Caco-2 (cell line): Measurements from ENCODE around the gene CEACAM4. TPM values are rescaled to one million over a fixed set of nuclear protein-coding genes. Genes with fewer than 3 reads are reported as not detected.

ENCODE experiments used
- total RNA-seq: library from RNA; stranded (reverse); gene quantifications from 2 replicates; pipeline ENCODE4 v1.2.3, GENCODE V29; 2022

Gene CEACAM4
- total RNA-seq, 1 experiment from 2014 or later, result not detected

Other genes starting within 250 kb of the CEACAM4 start
- gene EXOSC5, start 229.7 kb downstream of the CEACAM4 start, total RNA-seq, result 36.6 and 37.3 TPM in 2 replicates
- 9.4 and 19.4 TPM in 2 replicates for gene BCKDHA, start 229.3 kb downstream of the CEACAM4 start, total RNA-seq
- gene B3GNT8, start 199.7 kb downstream of the CEACAM4 start, total RNA-seq, result 3.1 and 3.7 TPM in 2 replicates
- 75.9 and 85.0 TPM in 2 replicates for gene DMAC2, start 187.2 kb downstream of the CEACAM4 start, total RNA-seq
- not detected in 2 replicates for gene ERICH4, start 183.9 kb downstream of the CEACAM4 start, total RNA-seq
- not detected in 2 replicates for gene CEACAM21, start 50.9 kb downstream of the CEACAM4 start, total RNA-seq
- 0.44 TPM in 1 of 2 replicates, not detected in the other for gene CEACAM7, start 61.2 kb upstream of the CEACAM4 start, total RNA-seq
- gene CEACAM5, start 81.6 kb upstream of the CEACAM4 start, total RNA-seq, result 1.3 and 3.9 TPM in 2 replicates
- 10.7 and 16.2 TPM in 2 replicates for gene CEACAM6, start 128.5 kb upstream of the CEACAM4 start, total RNA-seq
- gene CEACAM3, start 169.5 kb upstream of the CEACAM4 start, total RNA-seq, result not detected in 2 replicates
- gene LYPD4, start 217.6 kb upstream of the CEACAM4 start, total RNA-seq, result not detected in 2 replicates
- gene DMRTC2, start 218.0 kb upstream of the CEACAM4 start, total RNA-seq, result not detected in 2 replicates
- gene RPS19, start 233.2 kb upstream of the CEACAM4 start, total RNA-seq, result 3,297 and 3,418 TPM in 2 replicates